BE2C (cell line): ENCODE data around the gene ENTPD2.

Experiments used
- DNase-seq: peaks from one replicate; pipeline ENCODE4 v3.0.0-alpha.2; 2020
- H3K27me3 ChIP-seq: fragments of 250-450 bp; sonication (Bioruptor Pico); 2 replicates; pipeline ENCODE4 v1.5.1; 2020; ENCODE audit warnings: mild to moderate bottlenecking
- H3K36me3 ChIP-seq: fragments of 250-450 bp; sonication (Bioruptor Pico); 2 replicates; pipeline ENCODE4 v1.5.1; 2020; ENCODE audit warnings: mild to moderate bottlenecking
- H3K4me1 ChIP-seq: fragments of 250-450 bp; sonication (Bioruptor Pico); 2 replicates; pipeline ENCODE4 v1.5.1; 2020
- H3K4me3 ChIP-seq: 2 replicates; pipeline ENCODE4 v1.5.1; 2011; ENCODE audit warnings: low read depth, low read length
- H3K9me3 ChIP-seq: fragments of 250-450 bp; sonication (Bioruptor Pico); 2 replicates; pipeline ENCODE4 v1.5.1; 2020
- CTCF ChIP-seq: IDR thresholded peaks from 2 replicates; pipeline ENCODE4 v1.5.1; 2012; ENCODE audit warnings: mild to moderate bottlenecking, low read depth, low read length

Gene ENTPD2

DNA sequence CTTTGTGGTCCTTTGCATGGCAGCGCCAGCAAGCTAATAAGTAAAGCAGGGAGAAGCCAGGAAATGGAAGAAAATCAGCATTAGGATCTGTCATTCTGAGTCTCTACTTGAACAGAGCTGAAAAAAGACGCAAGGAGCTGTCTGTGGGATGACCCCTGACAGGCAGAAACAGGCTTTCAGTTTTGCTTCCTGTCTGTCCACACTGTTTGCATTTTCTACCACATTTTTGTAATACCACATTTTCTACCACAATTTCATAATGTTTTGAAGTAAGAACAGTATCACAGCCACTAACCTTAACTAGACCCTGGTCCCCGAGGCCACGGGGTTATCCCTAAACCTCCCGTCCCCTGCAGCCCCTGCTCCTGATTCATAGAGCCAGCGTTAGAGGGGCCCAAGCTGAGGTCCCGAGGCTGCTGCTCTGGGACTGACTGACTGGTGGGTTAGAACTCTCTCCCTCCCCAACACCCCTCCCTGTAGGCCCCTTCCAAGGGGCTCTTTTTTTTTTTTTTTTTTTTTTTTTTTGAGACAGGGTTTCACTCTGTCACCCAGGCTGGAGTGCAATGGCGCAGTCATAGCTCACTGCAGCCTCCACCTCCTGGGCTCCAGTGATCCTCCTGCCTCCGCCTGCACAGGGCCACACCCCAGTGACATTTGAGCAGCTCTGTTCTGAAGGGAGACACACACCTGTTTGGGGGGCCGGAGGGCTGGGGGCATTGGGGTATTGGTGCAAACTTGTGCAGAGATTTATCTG is 53.5 kb downstream of the ENTPD2 start:
- no peak for TF ChIP-seq CTCF
- Histone ChIP-seq H3K9me3 (no peaks in the 10 kb centered on the region), H3K4me3 (no peak overlapping the region), H3K4me1 (peaks cover 17% of the 10 kb centered on the region), H3K36me3 (no peaks in the 10 kb centered on the region), H3K27me3 (no peaks in the 10 kb centered on the region)
- DNase-seq = no peak
